ENCODE measurements around the gene GPR152.

The GPR152 gene

GRCh38 chr11:67423891-67424613 lies 28.5 kb downstream of the GPR152 start:
- Histone ChIP-seq H3K4me3 (ENCODE audit: low read depth in 1 of 5, low read length in 5 of 5) (no peak overlapping the region), H3K36me3 (ENCODE audit: control insufficient read depth in 5 of 5, insufficient read depth in 5 of 5, low read length in 5 of 5) (no peaks in the 10 kb centered on the region), H3K4me1 (ENCODE audit: control insufficient read depth in 5 of 5, insufficient read depth in 5 of 5, low read length in 5 of 5) (peaks cover 0 to 33% (median 27%) of the 10 kb centered on the region in 5 donors), H3K27me3 (ENCODE audit: control insufficient read depth in 5 of 5, insufficient read depth in 4 of 5, low read length in 5 of 5) (no peaks in the 10 kb centered on the region), H3K27ac (ENCODE audit: low read depth, low read length) (no peak overlapping the region), H3K9ac (ENCODE audit: low read length in 5 of 5) (no peak overlapping the region), H3K9me3 (ENCODE audit: control insufficient read depth in 5 of 5, low read length in 5 of 5) (no peaks in the 10 kb centered on the region)

- Histone ChIP-seq H3K27me3 (ENCODE audit: control insufficient read depth in 5 of 5, insufficient read depth in 4 of 5, low read length in 5 of 5) (no peaks in the 10 kb centered on the region), H3K27ac (ENCODE audit: low read depth, low read length) (no peak overlapping the region), H3K9me3 (ENCODE audit: control insufficient read depth in 5 of 5, low read length in 5 of 5) (no peaks in the 10 kb centered on the region), H3K9ac (ENCODE audit: low read length in 5 of 5) (no peak overlapping the region), H3K4me1 (ENCODE audit: control insufficient read depth in 5 of 5, insufficient read depth in 5 of 5, low read length in 5 of 5) (peaks cover 0 to 33% (median 27%) of the 10 kb centered on the region in 5 donors), H3K4me3 (ENCODE audit: low read depth in 1 of 5, low read length in 5 of 5) (no peak overlapping the region), H3K36me3 (ENCODE audit: control insufficient read depth in 5 of 5, insufficient read depth in 5 of 5, low read length in 5 of 5) (no peaks in the 10 kb centered on the region)
These were observed 29.1 kb downstream of the GPR152 start for GRCh38 chr11:67423466-67423865.

GRCh38 chr11:67422891-67423290 lies 29.6 kb downstream of the GPR152 start:
- Histone ChIP-seq H3K9ac (ENCODE audit: low read length in 5 of 5) (no peak overlapping the region), H3K36me3 (ENCODE audit: control insufficient read depth in 5 of 5, insufficient read depth in 5 of 5, low read length in 5 of 5) (no peaks in the 10 kb centered on the region), H3K27ac (ENCODE audit: low read depth, low read length) (no peak overlapping the region), H3K27me3 (ENCODE audit: control insufficient read depth in 5 of 5, insufficient read depth in 4 of 5, low read length in 5 of 5) (no peaks in the 10 kb centered on the region), H3K4me1 (ENCODE audit: control insufficient read depth in 5 of 5, insufficient read depth in 5 of 5, low read length in 5 of 5) (peaks cover 0 to 32% (median 27%) of the 10 kb centered on the region in 5 donors), H3K4me3 (ENCODE audit: low read depth in 1 of 5, low read length in 5 of 5) (no peak overlapping the region), H3K9me3 (ENCODE audit: control insufficient read depth in 5 of 5, low read length in 5 of 5) (no peaks in the 10 kb centered on the region)

GRCh38 chr11:67421430-67422031 lies 31.0 kb downstream of the GPR152 start:
- H3K9me3 ChIP-seq (ENCODE audit: control insufficient read depth in 5 of 5, low read length in 5 of 5): no peaks in the 10 kb centered on the region
- H3K27me3 ChIP-seq (ENCODE audit: control insufficient read depth in 5 of 5, insufficient read depth in 4 of 5, low read length in 5 of 5): no peaks in the 10 kb centered on the region
- no peaks in the 10 kb centered on the region for H3K36me3 ChIP-seq (ENCODE audit: control insufficient read depth in 5 of 5, insufficient read depth in 5 of 5, low read length in 5 of 5)
- H3K4me3 ChIP-seq (ENCODE audit: low read depth in 1 of 5, low read length in 5 of 5): peak overlapping the region in 3 of 5 donors; percentile 17 to 68 (median 43)
- no peak overlapping the region for H3K9ac ChIP-seq (ENCODE audit: low read length in 5 of 5)
- no peak overlapping the region for H3K27ac ChIP-seq (ENCODE audit: low read depth, low read length)
- H3K4me1 ChIP-seq (ENCODE audit: control insufficient read depth in 5 of 5, insufficient read depth in 5 of 5, low read length in 5 of 5): peaks cover 0 to 32% (median 24%) of the 10 kb centered on the region in 5 donors

GRCh38 chr11:67420646-67421429 lies 31.7 kb downstream of the GPR152 start:
- Histone ChIP-seq H3K9ac (ENCODE audit: low read length in 5 of 5) (peak overlapping the region in 4 of 5 donors; percentile 36 to 75 (median 64)), H3K4me1 (ENCODE audit: control insufficient read depth in 5 of 5, insufficient read depth in 5 of 5, low read length in 5 of 5) (peaks cover 0 to 38% (median 31%) of the 10 kb centered on the region in 5 donors), H3K9me3 (ENCODE audit: control insufficient read depth in 5 of 5, low read length in 5 of 5) (no peaks in the 10 kb centered on the region)

GRCh38 chr11:67420147-67420645 lies 32.3 kb downstream of the GPR152 start:
- Histone ChIP-seq H3K4me3 (ENCODE audit: low read depth in 1 of 5, low read length in 5 of 5) (peak overlapping the region in 4 of 5 donors; percentile 62 to 68 (median 66)), H3K4me1 (ENCODE audit: control insufficient read depth in 5 of 5, insufficient read depth in 5 of 5, low read length in 5 of 5) (peaks cover 0 to 40% (median 32%) of the 10 kb centered on the region in 5 donors), H3K9ac (ENCODE audit: low read length in 5 of 5) (peak overlapping the region in 4 of 5 donors; percentile 36 to 75 (median 64)), H3K9me3 (ENCODE audit: control insufficient read depth in 5 of 5, low read length in 5 of 5) (no peaks in the 10 kb centered on the region), H3K27ac (ENCODE audit: low read depth, low read length) (no peak overlapping the region), H3K36me3 (ENCODE audit: control insufficient read depth in 5 of 5, insufficient read depth in 5 of 5, low read length in 5 of 5) (no peaks in the 10 kb centered on the region), H3K27me3 (ENCODE audit: control insufficient read depth in 5 of 5, insufficient read depth in 4 of 5, low read length in 5 of 5) (peaks cover 0 to 5% (median under 1%) of the 10 kb centered on the region in 5 donors)

More at GRCh38 chr11:67420646-67421429, 31.7 kb downstream of the GPR152 start:
- peak overlapping the region; percentile 37 for H3K27ac ChIP-seq (ENCODE audit: low read depth, low read length)
- H3K27me3 ChIP-seq (ENCODE audit: control insufficient read depth in 5 of 5, insufficient read depth in 4 of 5, low read length in 5 of 5): peaks cover 0 to 4% (median 0%) of the 10 kb centered on the region in 5 donors
- H3K36me3 ChIP-seq (ENCODE audit: control insufficient read depth in 5 of 5, insufficient read depth in 5 of 5, low read length in 5 of 5): no peaks in the 10 kb centered on the region
- peak overlapping the region in 4 of 5 donors; percentile 62 to 68 (median 66) for H3K4me3 ChIP-seq (ENCODE audit: low read depth in 1 of 5, low read length in 5 of 5)

GRCh38 chr11:67419325-67420049 lies 33.0 kb downstream of the GPR152 start:
- H3K9ac ChIP-seq (ENCODE audit: low read length in 5 of 5): peak overlapping the region in 2 of 5 donors; percentile 30 to 69
- no peaks in the 10 kb centered on the region for H3K36me3 ChIP-seq (ENCODE audit: control insufficient read depth in 5 of 5, insufficient read depth in 5 of 5, low read length in 5 of 5)
- no peak overlapping the region for H3K4me3 ChIP-seq (ENCODE audit: low read depth in 1 of 5, low read length in 5 of 5)
- no peak overlapping the region for H3K27ac ChIP-seq (ENCODE audit: low read depth, low read length)
- H3K27me3 ChIP-seq (ENCODE audit: control insufficient read depth in 5 of 5, insufficient read depth in 4 of 5, low read length in 5 of 5): peaks cover 0 to 12% (median 4%) of the 10 kb centered on the region in 5 donors
- peaks cover 0 to 42% (median 36%) of the 10 kb centered on the region in 5 donors for H3K4me1 ChIP-seq (ENCODE audit: control insufficient read depth in 5 of 5, insufficient read depth in 5 of 5, low read length in 5 of 5)
- no peaks in the 10 kb centered on the region for H3K9me3 ChIP-seq (ENCODE audit: control insufficient read depth in 5 of 5, low read length in 5 of 5)

GRCh38 chr11:67418476-67419281 lies 33.9 kb downstream of the GPR152 start:
- Histone ChIP-seq H3K9me3 (ENCODE audit: control insufficient read depth in 5 of 5, low read length in 5 of 5) (no peaks in the 10 kb centered on the region), H3K4me1 (ENCODE audit: control insufficient read depth in 5 of 5, insufficient read depth in 5 of 5, low read length in 5 of 5) (peaks cover 0 to 42% (median 36%) of the 10 kb centered on the region in 5 donors), H3K27me3 (ENCODE audit: control insufficient read depth in 5 of 5, insufficient read depth in 4 of 5, low read length in 5 of 5) (peaks cover 0 to 12% (median 4%) of the 10 kb centered on the region in 5 donors), H3K9ac (ENCODE audit: low read length in 5 of 5) (no peak overlapping the region), H3K27ac (ENCODE audit: low read depth, low read length) (no peak overlapping the region), H3K4me3 (ENCODE audit: low read depth in 1 of 5, low read length in 5 of 5) (no peak overlapping the region), H3K36me3 (ENCODE audit: control insufficient read depth in 5 of 5, insufficient read depth in 5 of 5, low read length in 5 of 5) (no peaks in the 10 kb centered on the region)

GRCh38 chr11:67417425-67417824 lies 35.1 kb downstream of the GPR152 start:
- Histone ChIP-seq H3K9ac (ENCODE audit: low read length in 5 of 5) (peak overlapping the region in 1 of 5 donors; percentile 51), H3K27ac (ENCODE audit: low read depth, low read length) (no peak overlapping the region), H3K9me3 (ENCODE audit: control insufficient read depth in 5 of 5, low read length in 5 of 5) (no peaks in the 10 kb centered on the region), H3K36me3 (ENCODE audit: control insufficient read depth in 5 of 5, insufficient read depth in 5 of 5, low read length in 5 of 5) (no peaks in the 10 kb centered on the region), H3K4me3 (ENCODE audit: low read depth in 1 of 5, low read length in 5 of 5) (no peak overlapping the region), H3K4me1 (ENCODE audit: control insufficient read depth in 5 of 5, insufficient read depth in 5 of 5, low read length in 5 of 5) (peaks cover 0 to 42% (median 36%) of the 10 kb centered on the region in 5 donors), H3K27me3 (ENCODE audit: control insufficient read depth in 5 of 5, insufficient read depth in 4 of 5, low read length in 5 of 5) (peaks cover 10 to 23% (median 14%) of the 10 kb centered on the region in 5 donors)

Data from subcutaneous abdominal adipose tissue (tissue), 5 donors.